ENCODE results near the gene C15orf61.
A peak's percentile ranks its signal among the peaks of the same experiment; 100 is the strongest.

Gene C15orf61

DNA sequence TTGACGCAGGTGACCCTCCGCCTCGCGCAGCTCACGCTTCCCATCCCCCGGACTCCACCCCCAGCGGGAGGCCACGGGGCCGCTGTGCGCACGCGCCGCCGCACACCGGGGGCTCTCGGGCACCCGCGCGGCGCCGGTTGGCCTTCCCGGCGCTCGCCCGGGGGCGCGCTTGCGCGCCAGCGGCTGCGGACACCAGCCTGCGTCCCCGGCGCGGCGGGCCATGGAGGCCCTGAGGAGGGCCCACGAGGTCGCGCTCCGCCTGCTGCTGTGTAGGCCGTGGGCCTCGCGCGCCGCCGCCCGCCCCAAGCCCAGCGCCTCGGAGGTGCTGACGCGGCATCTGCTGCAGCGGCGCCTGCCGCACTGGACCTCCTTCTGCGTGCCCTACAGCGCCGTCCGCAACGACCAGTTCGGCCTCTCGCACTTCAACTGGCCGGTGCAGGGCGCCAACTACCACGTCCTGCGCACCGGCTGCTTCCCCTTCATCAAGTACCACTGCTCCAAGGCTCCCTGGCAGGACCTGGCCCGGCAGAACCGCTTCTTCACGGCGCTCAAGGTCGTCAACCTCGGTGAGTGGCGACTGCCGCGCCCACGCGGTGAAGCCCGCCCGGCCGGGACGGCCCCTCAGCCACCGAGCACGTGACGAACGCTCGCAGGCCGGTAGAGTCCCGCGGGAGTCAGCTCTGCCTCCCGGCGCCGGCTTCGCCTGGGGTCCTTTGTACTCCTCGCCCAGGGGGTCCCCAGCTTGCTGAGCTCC lies at the start of gene C15orf61:
Gene C15orf61 (plus strand): TSS at position 103 of the 754 bp plus-strand sequence. CDS start 118 bp downstream, at position 221.
- DNase-seq = peak; percentile 42

GRCh38 chr15:67472957-67473356 lies 48.0 kb upstream of the C15orf61 start:
- no peak for DNase-seq

DNA sequence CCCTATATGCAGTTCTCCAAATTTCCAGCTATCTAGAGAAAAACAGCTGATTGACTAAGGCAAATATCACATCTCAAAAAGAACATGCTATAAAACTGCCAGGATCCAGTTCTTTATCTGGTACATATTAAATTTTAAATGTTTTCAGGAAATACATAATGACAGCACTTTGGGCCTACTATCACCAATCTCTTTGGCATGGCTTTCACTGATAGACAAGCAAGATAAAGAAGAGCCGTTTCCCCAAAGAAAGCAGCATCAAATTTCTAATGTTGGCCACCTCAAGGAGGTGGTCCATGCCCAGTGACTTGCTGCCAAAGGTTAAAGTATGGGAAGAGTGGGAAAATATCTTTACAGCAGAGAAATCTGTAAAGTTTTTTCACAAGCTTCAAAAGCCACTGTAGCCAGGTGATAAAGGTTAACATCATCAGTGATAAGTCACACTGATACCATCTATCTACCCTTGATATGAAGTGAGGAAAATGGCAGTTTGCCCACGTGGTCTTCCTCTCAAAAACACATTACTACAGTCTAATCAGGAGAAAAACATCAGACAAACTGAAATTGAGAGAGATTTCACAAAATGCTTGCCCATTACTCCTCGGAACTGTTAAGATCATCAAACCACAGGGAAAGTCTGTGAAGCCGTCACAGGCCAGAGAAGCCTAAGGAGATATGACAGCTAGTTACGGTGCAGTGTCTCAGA lies 46.4 kb upstream of the C15orf61 start:
- DNase-seq = no peak

GRCh38 chr15:67479781-67480505 lies 41.0 kb upstream of the C15orf61 start:
- no peak for DNase-seq

GRCh38 chr15:67480741-67481140 lies 40.2 kb upstream of the C15orf61 start:
- DNase-seq = no peak

GRCh38 chr15:67481680-67482079 lies 39.3 kb upstream of the C15orf61 start:
- DNase-seq = no peak

GRCh38 chr15:67495585-67495984 lies 25.3 kb upstream of the C15orf61 start:
- no peak for DNase-seq

- DNase-seq = no peak
Observed at GRCh38 chr15:67501177-67501835, 19.6 kb upstream of the C15orf61 start.

GRCh38 chr15:67501836-67502461 lies 19.0 kb upstream of the C15orf61 start:
- DNase-seq = no peak

GRCh38 chr15:67504056-67504455 lies 16.9 kb upstream of the C15orf61 start:
- no peak for DNase-seq

- no peak for DNase-seq
Observed at GRCh38 chr15:67504796-67505195, 16.1 kb upstream of the C15orf61 start.

GRCh38 chr15:67505675-67506572 lies 15.0 kb upstream of the C15orf61 start:
- DNase-seq = no peak

DNA sequence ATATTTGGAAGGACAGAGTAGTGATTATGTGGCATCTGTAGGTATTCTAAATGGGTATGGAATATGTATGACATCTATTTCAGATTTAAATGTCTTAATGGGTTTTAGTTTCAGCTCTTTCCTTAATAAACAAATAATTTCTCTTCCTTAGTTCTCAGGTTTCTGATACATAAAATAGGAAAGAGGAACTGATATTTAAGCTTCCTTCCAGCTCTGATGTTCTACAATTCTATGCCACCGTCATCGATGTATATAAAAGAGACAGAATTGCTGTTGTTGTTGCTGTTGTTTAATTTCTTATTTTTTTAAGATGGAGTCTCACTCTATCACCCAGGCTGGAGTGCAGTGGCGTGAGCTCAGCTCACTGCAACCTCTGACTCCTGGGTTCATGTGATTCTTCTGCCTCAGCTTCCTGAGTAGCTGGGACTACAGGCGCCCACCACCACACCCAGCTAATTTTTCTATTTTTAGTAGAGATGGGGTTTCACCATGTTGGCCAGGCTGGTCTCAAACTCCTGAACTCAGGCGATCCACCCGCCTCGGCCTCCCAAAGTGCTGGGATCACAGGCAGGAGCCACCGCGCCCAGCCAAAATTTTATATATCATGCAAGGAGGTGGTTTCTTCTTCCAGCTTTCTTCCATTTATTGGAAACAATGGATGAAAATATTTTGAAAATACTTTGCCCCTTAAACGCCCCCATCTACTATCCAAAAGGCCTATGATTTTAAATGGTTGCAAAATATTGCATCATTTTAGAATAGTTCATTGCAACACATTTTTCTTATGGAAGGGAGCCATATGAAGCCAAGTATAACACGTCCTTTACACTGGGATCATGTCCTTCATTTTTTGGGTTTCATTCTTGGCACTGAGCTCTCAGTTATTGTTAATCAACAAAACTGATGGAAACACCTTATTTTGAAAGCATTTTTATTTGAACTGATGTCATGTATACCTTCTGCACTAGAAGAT lies 13.9 kb upstream of the C15orf61 start:
- DNase-seq = no peak

DNA sequence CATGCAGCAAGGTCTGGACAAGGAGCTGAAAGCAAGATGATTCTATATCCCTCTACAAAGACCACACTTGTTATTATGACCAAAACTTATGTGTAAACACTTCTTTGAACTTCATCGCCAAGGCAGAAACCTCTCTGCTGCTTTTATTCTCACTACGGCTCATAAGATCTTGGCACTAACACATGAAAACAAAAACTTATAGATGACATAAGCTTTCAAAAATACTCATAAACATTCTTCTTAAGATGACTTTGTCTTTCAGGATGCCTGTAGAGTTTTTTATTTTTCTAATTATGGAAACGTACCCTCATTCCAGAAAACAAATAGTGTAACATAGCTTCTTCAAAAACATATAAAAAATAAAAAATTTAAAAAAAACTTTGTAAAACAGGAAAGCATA lies 12.5 kb upstream of the C15orf61 start:
- DNase-seq = no peak

GRCh38 chr15:67509918-67510317 lies 11.0 kb upstream of the C15orf61 start:
- DNase-seq = no peak

GRCh38 chr15:67510597-67511190 lies 10.2 kb upstream of the C15orf61 start:
- DNase-seq = no peak

- DNase-seq = no peak
Observed at GRCh38 chr15:67511606-67512005, 9.3 kb upstream of the C15orf61 start.

GRCh38 chr15:67512140-67512539 lies 8.8 kb upstream of the C15orf61 start:
- no peak for DNase-seq

GRCh38 chr15:67512933-67513714 lies 7.8 kb upstream of the C15orf61 start:
- no peak for DNase-seq

Data from DMS153 (cell line).